Neural cell (in vitro differentiated cells): Measurements from ENCODE around the gene PRR5.
"Not testable (repeated sequence)": the region's sequence is repeated elsewhere in the genome, so short reads cannot be mapped to it uniquely, and the experiment has no call there.

Experiments
- CTCF ChIP-seq: fragments of 450-650 bp; IDR thresholded peaks from 2 replicates; pipeline ENCODE4 v1.5.1; 2014; ENCODE audit warnings: antibody characterized with exemption, mild to moderate bottlenecking, moderate library complexity; ENCODE audit not compliant: poor library complexity, severe bottlenecking
- EP300 ChIP-seq: fragments of 450-650 bp; conservative IDR thresholded peaks from 2 replicates; pipeline ENCODE4 v1.6.1; 2014; ENCODE audit warnings: antibody characterized with exemption, mild to moderate bottlenecking, moderate library complexity; ENCODE audit not compliant: poor library complexity, severe bottlenecking
- EZH2 ChIP-seq: fragments of 200-600, 300-800 bp; shearing (Covaris generic), sonication (generic); IDR thresholded peaks from 2 replicates; pipeline ENCODE4 v1.6.1; 2014; ENCODE audit warnings: antibody characterized with exemption, low read length, borderline replicate concordance, mild to moderate bottlenecking; ENCODE audit not compliant: insufficient read depth, poor library complexity, severe bottlenecking
- MXI1 ChIP-seq: fragments of 450-650 bp; conservative IDR thresholded peaks from 2 replicates; pipeline ENCODE4 v1.6.1; 2014; ENCODE audit warnings: antibody characterized with exemption, mild to moderate bottlenecking; ENCODE audit not compliant: poor library complexity, severe bottlenecking
- POLR2AphosphoS5 ChIP-seq: IDR thresholded peaks from 2 replicates; pipeline ENCODE4 v1.6.1; 2012
- RAD21 ChIP-seq: fragments of 450-650 bp; conservative IDR thresholded peaks from 2 replicates; pipeline ENCODE4 v1.6.1; 2014; ENCODE audit warnings: antibody characterized with exemption, mild to moderate bottlenecking, moderate library complexity
- REST ChIP-seq: IDR thresholded peaks from 2 replicates; pipeline ENCODE4 v1.6.1; 2012; ENCODE audit warnings: borderline replicate concordance

DNA sequence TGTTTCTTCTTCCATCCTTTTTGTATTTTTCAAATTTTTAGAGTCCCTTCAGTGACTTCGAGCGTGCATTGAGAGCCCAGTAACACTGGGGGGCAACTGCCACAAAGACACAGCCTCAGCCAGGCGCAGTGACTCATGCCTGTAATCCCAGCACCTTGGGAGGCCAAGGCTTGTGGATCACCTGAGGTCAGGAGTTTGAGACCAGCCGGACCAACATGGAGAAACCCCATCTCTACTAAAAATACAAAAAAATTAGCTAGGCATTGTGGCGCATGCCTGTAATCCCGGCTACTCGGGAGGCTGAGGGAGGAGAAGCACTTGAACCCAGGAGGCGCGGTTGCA is 22.7 kb upstream of the PRR5 start:
- TF ChIP-seq CTCF, EP300, RAD21, MXI1, EZH2, POLR2AphosphoS5, REST: not testable (repeated sequence)
